HepG2 (cell line): ENCODE results near the gene LRSAM1. TPM values are rescaled to one million over a fixed set of nuclear protein-coding genes. Genes with fewer than 3 reads are reported as not detected.

Experiments used
- EEA1 ChIP-seq: sonication (generic); formaldehyde crosslinking; IDR thresholded peaks from 2 replicates; pipeline ENCODE4 v1.5.1; 2020; ENCODE audit warnings: mild to moderate bottlenecking, missing genetic modification reagents, borderline replicate concordance
- GZF1 ChIP-seq: sonication (generic); formaldehyde crosslinking; IDR thresholded peaks from 2 replicates; pipeline ENCODE4 v1.5.1; 2020; ENCODE audit warnings: mild to moderate bottlenecking, missing genetic modification reagents
- HNRNPK ChIP-seq: fragments of 200-400 bp; formaldehyde crosslinking; IDR thresholded peaks from 2 replicates; pipeline ENCODE4 v1.6.1; 2018; ENCODE audit warnings: low read length, low read depth, moderate library complexity, mild to moderate bottlenecking; ENCODE audit not compliant: poor library complexity, severe bottlenecking
- HOXA3 ChIP-seq: sonication (generic); formaldehyde crosslinking; IDR thresholded peaks from 2 replicates; pipeline ENCODE4 v1.5.0; 2020; ENCODE audit warnings: missing genetic modification reagents
- KAT2B ChIP-seq: fragments of 150-350 bp; IDR thresholded peaks from 2 replicates; pipeline ENCODE4 v1.6.1; 2014; ENCODE audit warnings: low read depth, low read length, borderline replicate concordance
- KIAA2018 ChIP-seq: sonication (generic); formaldehyde crosslinking; IDR thresholded peaks from 2 replicates; pipeline ENCODE4 v1.5.0; 2020; ENCODE audit warnings: mild to moderate bottlenecking, missing genetic modification reagents, borderline replicate concordance
- KLF9 ChIP-seq: IDR thresholded peaks from 2 replicates; pipeline ENCODE4 v1.6.1; 2016; ENCODE audit warnings: low read depth
- MNT ChIP-seq: fragments of 450-650 bp; IDR thresholded peaks from 2 replicates; pipeline ENCODE4 v1.6.1; 2016
- NFYC ChIP-seq: IDR thresholded peaks from 2 replicates; pipeline ENCODE4 v1.6.1; 2016; ENCODE audit warnings: missing genetic modification reagents, missing compliant biosample characterization
- NR2C2 ChIP-seq: sonication (generic); formaldehyde crosslinking; IDR thresholded peaks from 2 replicates; pipeline ENCODE4 v1.4.0; 2020; ENCODE audit warnings: missing genetic modification reagents, mild to moderate bottlenecking, moderate library complexity, borderline replicate concordance
- PLRG1 ChIP-seq: fragments of 450-650 bp; conservative IDR thresholded peaks from 2 replicates; pipeline ENCODE4 v1.6.1; 2016
- POLR2AphosphoS5 ChIP-seq: IDR thresholded peaks from 2 replicates; pipeline ENCODE4 v1.6.1; 2012; ENCODE audit warnings: low read depth, low read length
- SOX5 ChIP-seq: IDR thresholded peaks from 2 replicates; pipeline ENCODE4 v1.6.1; 2016; ENCODE audit warnings: borderline replicate concordance
- SPEN ChIP-seq: sonication (generic); formaldehyde crosslinking; IDR thresholded peaks from 2 replicates; pipeline ENCODE4 v1.5.1; 2020; ENCODE audit warnings: low read depth, mild to moderate bottlenecking, missing genetic modification reagents
- U2AF1 ChIP-seq: fragments of 200-400 bp; formaldehyde crosslinking; optimal IDR thresholded peaks from 2 replicates; pipeline ENCODE3; 2017; ENCODE audit warnings: mild to moderate bottlenecking, low read depth, low read length
- ZBTB43 ChIP-seq: sonication (generic); formaldehyde crosslinking; conservative IDR thresholded peaks from 2 replicates; pipeline ENCODE4 v1.4.0; 2020; ENCODE audit warnings: missing genetic modification reagents
- ZNF232 ChIP-seq: sonication (generic); formaldehyde crosslinking; IDR thresholded peaks from 2 replicates; pipeline ENCODE4 v1.4.0; 2020; ENCODE audit warnings: missing genetic modification reagents, borderline replicate concordance
- ZNF780A ChIP-seq: sonication (generic); formaldehyde crosslinking; IDR thresholded peaks from 2 replicates; pipeline ENCODE4 v1.8.0; 2022; ENCODE audit warnings: mild to moderate bottlenecking, missing genetic modification reagents, moderate library complexity
- ZNF841 ChIP-seq: sonication (generic); formaldehyde crosslinking; IDR thresholded peaks from 2 replicates; pipeline ENCODE4 v1.8.1; 2023; ENCODE audit warnings: missing genetic modification reagents, borderline replicate concordance
- polyA plus RNA-seq, 8 experiments: library from polyadenylated mRNA; depleted of rRNA in 3 of 8; stranded (reverse) in 7 of 8; unstranded in 1 of 8; fragments of >200 nt; fragmentation: Illumina TruSeq in 4 of 8; extraction: Trizol in 4 of 8; gene quantifications; 2 replicates each; pipeline versions ENCODE4 v1.2.1 to v1.2.3, GENCODE V29; 2011 to 2016; ENCODE audit warnings: low read depth in 4 of 8, missing spikeins in 1 of 8, mixed read lengths in 1 of 8; ENCODE audit not compliant: insufficient read depth in 1 of 8
- total RNA-seq, 5 experiments: library from RNA; depleted of rRNA; stranded (reverse); fragments of >200 nt; fragmentation: Illumina TruSeq; extraction: Trizol; gene quantifications; 2 replicates each; pipeline ENCODE4 v1.2.3, GENCODE V29; 2016; ENCODE audit warnings: low read depth in 1 of 5

Gene LRSAM1
- total and polyA plus RNA-seq, 2 of the 13 experiments (the other 11 are each of a cell fraction or from before 2014, with no cell fraction given), result 8.7 to 10.2 TPM

- TF ChIP-seq MNT, result no peak; the same call in 1 of the 2 replicates
- no peak for TF ChIP-seq HNRNPK
- TF ChIP-seq HOXA3, result peak; percentile 89
- TF ChIP-seq ZNF232, result peak; percentile 59; the same call in 1 of the 2 replicates
- TF ChIP-seq KAT2B, result no peak
- no peak; the same call in 1 of the 2 replicates for TF ChIP-seq SOX5
- TF ChIP-seq POLR2AphosphoS5, result peak; percentile 63
- peak; percentile 68 for TF ChIP-seq NR2C2 (CRISPR knock-in tag)
- TF ChIP-seq EEA1, result no peak; the same call in 1 of the 2 replicates
- peak; percentile 89; the same call in 1 of the 2 replicates for TF ChIP-seq SPEN (CRISPR knock-in tag)
- TF ChIP-seq ZBTB43 (CRISPR knock-in tag), result peak; percentile 37; the same call in 1 of the 2 replicates
- peak; percentile 67; the same call in 1 of the 2 replicates for TF ChIP-seq KLF9 (CRISPR knock-in tag)
- no peak for TF ChIP-seq ZNF780A
- TF ChIP-seq PLRG1, result no peak
- TF ChIP-seq NFYC (CRISPR knock-in tag), result peak; percentile 8; the same call in 1 of the 2 replicates
- TF ChIP-seq ZNF841 (CRISPR knock-in tag), result no peak
- no peak for TF ChIP-seq KIAA2018 (CRISPR knock-in tag)
- TF ChIP-seq U2AF1, result no peak
- 0 out of 2 replicates have a peak, but pooled peaks have one; percentile 6 for TF ChIP-seq GZF1
These were observed 27.2 kb upstream of the LRSAM1 start, which contains the start of gene ZNF79 (continued) for GRCh38 chr9:127423934-127424675.
